ENCODE measurements around the gene IFNA10.
A peak's percentile ranks its signal among the peaks of the same experiment; 100 is the strongest.
"Not testable (repeated sequence)": the region's sequence is repeated elsewhere in the genome, so short reads cannot be mapped to it uniquely, and the experiment has no call there.

Gene IFNA10

GRCh38 chr9:21187487-21187886 lies 19.5 kb downstream of the IFNA10 start, which contains the start of gene IFNA4:
Gene IFNA4, minus strand, starts transcription at chr9:21187587. Its CDS starts 56 bp downstream, at chr9:21187531.
- not testable (repeated sequence) for DNase-seq

- DNase-seq: peak; percentile 8
Observed at GRCh38 chr9:21182810-21183736, 23.9 kb downstream of the IFNA10 start.

GRCh38 chr9:21174671-21175070 lies 32.3 kb downstream of the IFNA10 start:
- DNase-seq: no peak

GRCh38 chr9:21172156-21172555 lies 34.8 kb downstream of the IFNA10 start:
- DNase-seq: no peak

- no peak for DNase-seq
Observed at GRCh38 chr9:21171351-21171750, 35.6 kb downstream of the IFNA10 start.

GRCh38 chr9:21166560-21166959 lies 40.4 kb downstream of the IFNA10 start, which contains the start of gene IFNA21:
Gene IFNA21, minus strand, starts transcription at chr9:21166660. Its CDS starts 48 bp downstream, at chr9:21166612.
- DNase-seq: not testable (repeated sequence)

- no peak for DNase-seq
Observed at GRCh38 chr9:21165516-21165915, 41.4 kb downstream of the IFNA10 start.

GRCh38 chr9:21160178-21160577 lies 46.8 kb downstream of the IFNA10 start:
- no peak for DNase-seq

Measured in NCI-H82 (cell line).